ENCODE results near the gene TASP1.
"Not testable (repeated sequence)": the region's sequence is repeated elsewhere in the genome, so short reads cannot be mapped to it uniquely, and the experiment has no call there.

DNA sequence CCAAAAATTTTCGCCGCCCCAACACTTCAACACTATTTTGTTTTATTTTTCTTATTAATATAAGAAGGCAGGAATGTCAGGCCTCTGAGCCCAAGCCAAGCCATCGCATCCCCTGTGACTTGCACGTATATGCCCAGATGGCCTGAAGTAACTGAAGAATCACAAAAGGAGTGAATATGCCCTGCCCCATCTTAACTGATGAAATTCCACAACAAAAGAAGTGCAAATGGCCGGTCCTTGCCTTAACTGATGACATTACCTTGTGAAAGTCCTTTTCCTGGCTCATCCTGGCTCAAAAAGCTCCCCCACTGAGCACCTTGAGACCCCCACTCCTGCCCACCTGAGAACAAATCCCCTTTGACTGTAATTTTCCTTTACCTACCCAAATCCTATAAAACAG lies 276.6 kb downstream of the TASP1 start:
- TF ChIP-seq POLR2A (IDR thresholded peaks at IDR 0.05; ENCODE audit: low read depth, low read length) = not testable (repeated sequence)
- TF ChIP-seq, protein P1, sequence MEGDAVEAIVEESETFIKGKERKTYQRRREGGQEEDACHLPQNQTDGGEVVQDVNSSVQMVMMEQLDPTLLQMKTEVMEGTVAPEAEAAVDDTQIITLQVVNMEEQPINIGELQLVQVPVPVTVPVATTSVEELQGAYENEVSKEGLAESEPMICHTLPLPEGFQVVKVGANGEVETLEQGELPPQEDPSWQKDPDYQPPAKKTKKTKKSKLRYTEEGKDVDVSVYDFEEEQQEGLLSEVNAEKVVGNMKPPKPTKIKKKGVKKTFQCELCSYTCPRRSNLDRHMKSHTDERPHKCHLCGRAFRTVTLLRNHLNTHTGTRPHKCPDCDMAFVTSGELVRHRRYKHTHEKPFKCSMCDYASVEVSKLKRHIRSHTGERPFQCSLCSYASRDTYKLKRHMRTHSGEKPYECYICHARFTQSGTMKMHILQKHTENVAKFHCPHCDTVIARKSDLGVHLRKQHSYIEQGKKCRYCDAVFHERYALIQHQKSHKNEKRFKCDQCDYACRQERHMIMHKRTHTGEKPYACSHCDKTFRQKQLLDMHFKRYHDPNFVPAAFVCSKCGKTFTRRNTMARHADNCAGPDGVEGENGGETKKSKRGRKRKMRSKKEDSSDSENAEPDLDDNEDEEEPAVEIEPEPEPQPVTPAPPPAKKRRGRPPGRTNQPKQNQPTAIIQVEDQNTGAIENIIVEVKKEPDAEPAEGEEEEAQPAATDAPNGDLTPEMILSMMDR (IDR thresholded peaks at IDR 0.05; ENCODE audit: extremely low read depth in 1 of 2, insufficient read depth in 1 of 2, low read depth in 1 of 2, low read length in 2 of 2) = not testable (repeated sequence)

Data from endothelial cell of umbilical vein (primary cell).